ENCODE measurements around the gene GNG3.

DNA sequence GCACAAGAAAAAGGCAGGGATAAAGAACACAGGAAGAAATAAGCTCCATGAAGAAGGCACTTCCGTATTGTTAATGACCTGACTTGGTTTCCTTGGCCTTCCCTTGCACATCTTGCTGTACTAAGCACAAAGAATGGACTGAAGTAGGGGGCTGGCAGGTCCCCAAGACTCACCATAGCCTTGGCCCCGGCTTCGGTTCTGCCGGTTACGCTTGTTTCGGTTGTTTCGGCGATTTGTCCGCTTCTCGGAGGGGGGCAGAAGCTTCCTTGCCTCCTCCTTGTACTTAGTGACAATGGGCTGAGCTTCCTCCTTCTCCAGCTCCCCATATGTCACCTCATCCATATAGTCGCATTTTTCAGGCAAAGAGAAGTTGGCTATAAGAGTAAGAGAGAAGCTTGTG, 9.3 kb downstream of the GNG3 start:
- TF ChIP-seq BHLHE40 (IDR thresholded peaks at IDR 0.05; ENCODE audit: low read depth, low read length) (no peak), HDAC2 (IDR thresholded peaks at IDR 0.05) (no peak), FOSL2 (IDR thresholded peaks at IDR 0.05) (no peak), FOSL2 (CRISPR knock-in tag; IDR thresholded peaks at IDR 0.05) (no peak), CBX2 (IDR thresholded peaks at IDR 0.05; ENCODE audit: borderline replicate concordance, low read depth) (no peak)
- TF ChIP-seq, protein P1, sequence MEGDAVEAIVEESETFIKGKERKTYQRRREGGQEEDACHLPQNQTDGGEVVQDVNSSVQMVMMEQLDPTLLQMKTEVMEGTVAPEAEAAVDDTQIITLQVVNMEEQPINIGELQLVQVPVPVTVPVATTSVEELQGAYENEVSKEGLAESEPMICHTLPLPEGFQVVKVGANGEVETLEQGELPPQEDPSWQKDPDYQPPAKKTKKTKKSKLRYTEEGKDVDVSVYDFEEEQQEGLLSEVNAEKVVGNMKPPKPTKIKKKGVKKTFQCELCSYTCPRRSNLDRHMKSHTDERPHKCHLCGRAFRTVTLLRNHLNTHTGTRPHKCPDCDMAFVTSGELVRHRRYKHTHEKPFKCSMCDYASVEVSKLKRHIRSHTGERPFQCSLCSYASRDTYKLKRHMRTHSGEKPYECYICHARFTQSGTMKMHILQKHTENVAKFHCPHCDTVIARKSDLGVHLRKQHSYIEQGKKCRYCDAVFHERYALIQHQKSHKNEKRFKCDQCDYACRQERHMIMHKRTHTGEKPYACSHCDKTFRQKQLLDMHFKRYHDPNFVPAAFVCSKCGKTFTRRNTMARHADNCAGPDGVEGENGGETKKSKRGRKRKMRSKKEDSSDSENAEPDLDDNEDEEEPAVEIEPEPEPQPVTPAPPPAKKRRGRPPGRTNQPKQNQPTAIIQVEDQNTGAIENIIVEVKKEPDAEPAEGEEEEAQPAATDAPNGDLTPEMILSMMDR (IDR thresholded peaks at IDR 0.05), result no peak

All from A549 (cell line).